ENCODE data around the gene SFXN4. TPM values are rescaled to one million over a fixed set of nuclear protein-coding genes. Genes with fewer than 3 reads are reported as not detected.
"Not testable (repeated sequence)": the region's sequence is repeated elsewhere in the genome, so short reads cannot be mapped to it uniquely, and the experiment has no call there.

The SFXN4 gene
- total RNA-seq, 2 experiments from 2014 or later: 7.1 to 7.8 TPM

DNA sequence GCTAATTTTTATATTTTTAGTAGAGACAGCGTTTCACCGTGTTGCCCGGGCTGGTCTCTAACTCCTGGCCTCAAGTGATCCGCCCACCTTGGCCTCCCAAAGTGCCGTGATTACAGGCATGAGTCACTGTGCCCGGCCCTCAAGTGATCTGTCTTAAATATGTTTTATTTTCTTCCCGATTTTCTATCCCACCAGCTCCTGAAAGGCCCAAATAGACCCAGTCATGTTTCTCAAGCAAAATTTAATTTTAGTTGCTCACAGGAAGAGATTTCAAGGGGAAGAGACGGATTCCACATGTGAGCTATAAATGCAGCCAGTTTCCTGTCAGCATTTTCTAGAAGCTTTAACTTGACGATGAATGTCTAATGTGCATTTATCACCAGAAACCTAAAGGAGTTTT, 49.6 kb downstream of the SFXN4 start:
- no peaks in the 10 kb centered on the region for H3K27me3 Mint-ChIP-seq
- TF ChIP-seq CTCF (IDR thresholded peaks at IDR 0.05): no peak
- no peak overlapping the region for H3K4me3 ChIP-seq (ENCODE audit: low read length)
- H3K9me3 Mint-ChIP-seq: no peaks in the 10 kb centered on the region
- ChIA-PET POLR2A (interaction anchor here (1.1 to 2.0 kb wide), 2 partner anchors 12 to 16 kb away, joined by 5 to 7 read pairs; partner anchors contain the start of gene DENND10), CTCF (no interaction called here)
- no peak for DNase-seq
- peaks cover 63% of the 10 kb centered on the region for H3K36me3 ChIP-seq (ENCODE audit: insufficient read depth, low read length)
- H3K4me3 Mint-ChIP-seq: no peak overlapping the region
- no peaks in the 10 kb centered on the region for H3K27me3 ChIP-seq (ENCODE audit: control insufficient read depth in 1 of 2, insufficient read depth in 2 of 2, low read length in 2 of 2)
- no peak overlapping the region for H3K27ac Mint-ChIP-seq
- H3K27ac ChIP-seq (ENCODE audit: low read depth in 1 of 2, low read length in 2 of 2): no peak overlapping the region
- no peak for ATAC-seq (ENCODE audit: poor library complexity)
- intact Hi-C loops (cut with DNase I, micrococcal nuclease): no loop called here
- peaks cover 65% of the 10 kb centered on the region for H3K36me3 Mint-ChIP-seq (ENCODE audit: low read depth)
- H3K4me1 ChIP-seq (ENCODE audit: insufficient read depth, low read length): peaks cover 5% of the 10 kb centered on the region
- peaks cover 10% of the 10 kb centered on the region for H3K4me1 Mint-ChIP-seq (ENCODE audit: low read depth)
- H3K9me3 ChIP-seq (ENCODE audit: control insufficient read depth in 1 of 2, insufficient read depth in 1 of 2, low read length in 2 of 2): no peaks in the 10 kb centered on the region

- ATAC-seq (ENCODE audit: poor library complexity): no peak
- ChIA-PET POLR2A (interaction anchor here (1.3 kb wide), 1 partner anchor 10 kb away, joined by 3 read pairs; the partner anchor contains the start of gene DENND10), CTCF (interaction anchor here (1.0 kb wide), 1 partner anchor 10 kb away, joined by 3 read pairs; the partner anchor contains the start of gene DENND10)
- H3K9me3 Mint-ChIP-seq: no peaks in the 10 kb centered on the region
- H3K36me3 ChIP-seq (ENCODE audit: insufficient read depth, low read length): peaks cover 64% of the 10 kb centered on the region
- H3K27ac Mint-ChIP-seq: peak overlapping the region; percentile 45
- H3K27me3 ChIP-seq (ENCODE audit: control insufficient read depth in 1 of 2, insufficient read depth in 2 of 2, low read length in 2 of 2): no peaks in the 10 kb centered on the region
- H3K27me3 Mint-ChIP-seq: no peaks in the 10 kb centered on the region
- no peak overlapping the region for H3K27ac ChIP-seq (ENCODE audit: low read depth in 1 of 2, low read length in 2 of 2)
- peaks cover 10% of the 10 kb centered on the region for H3K4me1 Mint-ChIP-seq (ENCODE audit: low read depth)
- no peaks in the 10 kb centered on the region for H3K9me3 ChIP-seq (ENCODE audit: control insufficient read depth in 1 of 2, insufficient read depth in 1 of 2, low read length in 2 of 2)
- intact Hi-C loops (cut with DNase I, micrococcal nuclease): no loop called here
- H3K4me3 ChIP-seq (ENCODE audit: low read length): no peak overlapping the region
- H3K4me3 Mint-ChIP-seq: no peak overlapping the region
- TF ChIP-seq CTCF (IDR thresholded peaks at IDR 0.05): no peak
- H3K36me3 Mint-ChIP-seq (ENCODE audit: low read depth): peaks cover 61% of the 10 kb centered on the region
- no peak for DNase-seq
- H3K4me1 ChIP-seq (ENCODE audit: insufficient read depth, low read length): peaks cover 5% of the 10 kb centered on the region
Observed at GRCh38 chr10:119113751-119114732, 51.5 kb downstream of the SFXN4 start.

DNA sequence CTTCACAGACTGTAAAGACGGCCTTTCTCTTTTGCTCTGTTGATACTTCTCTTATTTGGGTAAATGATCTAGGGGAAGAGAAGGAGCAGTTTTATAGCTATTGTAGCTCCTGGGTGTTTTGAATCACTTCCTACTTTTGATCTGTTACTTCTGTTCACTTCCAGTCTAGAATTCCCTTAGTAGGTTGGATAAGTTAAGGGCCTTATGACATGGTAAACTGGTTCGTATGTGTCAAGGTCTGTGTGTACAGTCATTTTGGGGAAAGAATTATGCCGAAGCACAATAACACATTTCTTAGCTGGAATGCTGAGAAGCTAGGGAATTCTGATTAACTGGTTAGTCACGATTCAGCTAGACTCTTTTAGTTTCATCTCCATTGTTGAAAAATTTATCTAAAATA, 53.5 kb downstream of the SFXN4 start:
- Mint-ChIP-seq H3K4me3 (no peak overlapping the region), H3K9me3 (no peaks in the 10 kb centered on the region), H3K36me3 (ENCODE audit: low read depth) (peaks cover 56% of the 10 kb centered on the region), H3K4me1 (ENCODE audit: low read depth) (peaks cover 10% of the 10 kb centered on the region), H3K27me3 (no peaks in the 10 kb centered on the region), H3K27ac (no peak overlapping the region)
- DNase-seq (no peak), ATAC-seq (ENCODE audit: poor library complexity) (no peak)
- ChIA-PET CTCF (interaction anchor here (1.2 kb wide), 1 partner anchor 9 kb away, joined by 4 read pairs; no protein-coding TSS in a partner anchor), POLR2A (no interaction called here)
- H3K4me3 ChIP-seq (ENCODE audit: low read length): no peak overlapping the region
- H3K27me3 ChIP-seq (ENCODE audit: control insufficient read depth in 1 of 2, insufficient read depth in 2 of 2, low read length in 2 of 2): no peaks in the 10 kb centered on the region
- TF ChIP-seq CTCF (IDR thresholded peaks at IDR 0.05): no peak
- peaks cover 61% of the 10 kb centered on the region for H3K36me3 ChIP-seq (ENCODE audit: insufficient read depth, low read length)
- intact Hi-C loops (cut with DNase I, micrococcal nuclease): no loop called here
- H3K9me3 ChIP-seq (ENCODE audit: control insufficient read depth in 1 of 2, insufficient read depth in 1 of 2, low read length in 2 of 2): no peaks in the 10 kb centered on the region
- peaks cover 5% of the 10 kb centered on the region for H3K4me1 ChIP-seq (ENCODE audit: insufficient read depth, low read length)
- H3K27ac ChIP-seq (ENCODE audit: low read depth in 1 of 2, low read length in 2 of 2): no peak overlapping the region

- H3K27me3 Mint-ChIP-seq; H3K27me3 ChIP-seq (ENCODE audit: control insufficient read depth in 1 of 2, insufficient read depth in 2 of 2, low read length in 2 of 2); H3K27ac Mint-ChIP-seq; ATAC-seq (ENCODE audit: poor library complexity); H3K4me3 ChIP-seq (ENCODE audit: low read length); CTCF ChIA-PET; H3K27ac ChIP-seq (ENCODE audit: low read depth in 1 of 2, low read length in 2 of 2); H3K9me3 Mint-ChIP-seq; DNase-seq; H3K9me3 ChIP-seq (ENCODE audit: control insufficient read depth in 1 of 2, insufficient read depth in 1 of 2, low read length in 2 of 2): not testable (repeated sequence)
- intact Hi-C loops (cut with DNase I, micrococcal nuclease): loop anchor here in 1 of 2 experiments (10.0 kb wide), 1 partner anchor 617 kb away; the partner anchor contains the start of gene INPP5F
- H3K36me3 Mint-ChIP-seq (ENCODE audit: low read depth): peaks cover 36% of the 10 kb centered on the region
- peaks cover 37% of the 10 kb centered on the region for H3K36me3 ChIP-seq (ENCODE audit: insufficient read depth, low read length)
- POLR2A ChIA-PET: interaction anchor here (0.7 kb wide), 1 partner anchor 24 kb away, joined by 3 read pairs; no protein-coding TSS in a partner anchor
- H3K4me3 Mint-ChIP-seq: peak overlapping the region; percentile 7
- peaks cover 13% of the 10 kb centered on the region for H3K4me1 Mint-ChIP-seq (ENCODE audit: low read depth)
- peaks cover 24% of the 10 kb centered on the region for H3K4me1 ChIP-seq (ENCODE audit: insufficient read depth, low read length)
Observed at GRCh38 chr10:119107771-119108170, 57.7 kb downstream of the SFXN4 start.

- H3K27me3 ChIP-seq (ENCODE audit: control insufficient read depth in 1 of 2, insufficient read depth in 2 of 2, low read length in 2 of 2); CTCF ChIA-PET; ATAC-seq (ENCODE audit: poor library complexity); H3K27ac ChIP-seq (ENCODE audit: low read depth in 1 of 2, low read length in 2 of 2); H3K9me3 ChIP-seq (ENCODE audit: control insufficient read depth in 1 of 2, insufficient read depth in 1 of 2, low read length in 2 of 2); H3K9me3 Mint-ChIP-seq; POLR2A ChIA-PET; H3K4me3 Mint-ChIP-seq; H3K4me3 ChIP-seq (ENCODE audit: low read length); H3K27me3 Mint-ChIP-seq; DNase-seq; H3K27ac Mint-ChIP-seq: not testable (repeated sequence)
- intact Hi-C loops (cut with DNase I, micrococcal nuclease): loop anchor here in 1 of 2 experiments (10.0 kb wide), 1 partner anchor 618 kb away; the partner anchor contains the start of gene INPP5F
- peaks cover 35% of the 10 kb centered on the region for H3K36me3 ChIP-seq (ENCODE audit: insufficient read depth, low read length)
- H3K4me1 Mint-ChIP-seq (ENCODE audit: low read depth): peaks cover 13% of the 10 kb centered on the region
- peaks cover 24% of the 10 kb centered on the region for H3K4me1 ChIP-seq (ENCODE audit: insufficient read depth, low read length)
- peaks cover 32% of the 10 kb centered on the region for H3K36me3 Mint-ChIP-seq (ENCODE audit: low read depth)
Observed at GRCh38 chr10:119107106-119107505, 58.4 kb downstream of the SFXN4 start.

Data from CD4-positive, alpha-beta T cell (primary cell).